ENCODE results near the gene KATNAL1. TPM values are rescaled to one million over a fixed set of nuclear protein-coding genes. Genes with fewer than 3 reads are reported as not detected.
"Not testable (repeated sequence)": the region's sequence is repeated elsewhere in the genome, so short reads cannot be mapped to it uniquely, and the experiment has no call there.

The KATNAL1 gene
- total RNA-seq, 1 donor from 2014 or later: 31.6 TPM

DNA sequence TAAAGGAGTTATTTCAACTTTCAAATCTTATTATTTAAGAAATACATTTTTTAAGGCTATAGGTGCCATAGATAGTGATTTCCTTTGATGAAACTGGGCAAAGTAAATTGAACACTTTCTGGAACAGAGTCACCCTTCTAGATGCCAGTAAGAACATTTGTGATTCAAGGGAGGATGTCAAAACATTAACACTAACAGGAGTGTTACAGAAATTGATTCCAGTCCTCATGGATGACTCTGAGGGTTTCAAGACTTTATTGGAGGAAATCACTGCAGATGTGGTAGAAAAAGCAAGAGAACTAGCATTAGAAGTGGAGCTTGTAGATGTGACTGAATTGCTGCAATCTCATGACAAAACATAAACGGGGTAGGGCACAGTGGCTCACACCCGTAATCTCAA, 12.2 kb downstream of the KATNAL1 start:
- no peak for DNase-seq (ENCODE audit: low spot score)

DNA sequence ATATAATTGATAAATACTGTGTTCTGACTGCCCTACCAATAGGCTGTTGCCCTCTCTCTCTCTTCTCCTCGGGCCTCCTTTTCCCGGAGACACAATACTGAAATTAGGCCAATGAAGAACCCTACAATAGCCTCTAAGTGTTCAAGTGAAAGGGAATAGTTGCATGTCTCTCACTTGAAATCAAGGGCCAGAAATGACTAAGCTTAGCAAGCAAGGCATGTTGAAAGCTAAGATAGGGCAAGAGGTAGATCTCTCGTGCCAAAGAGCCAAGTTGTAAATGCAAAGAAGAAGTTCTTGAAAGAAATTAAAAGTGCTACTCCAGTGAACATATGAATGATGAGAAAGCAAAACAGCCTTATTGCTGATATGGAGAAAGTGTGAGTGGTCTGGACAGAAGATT, 13.3 kb downstream of the KATNAL1 start:
- no peak for DNase-seq (ENCODE audit: low spot score)

DNA sequence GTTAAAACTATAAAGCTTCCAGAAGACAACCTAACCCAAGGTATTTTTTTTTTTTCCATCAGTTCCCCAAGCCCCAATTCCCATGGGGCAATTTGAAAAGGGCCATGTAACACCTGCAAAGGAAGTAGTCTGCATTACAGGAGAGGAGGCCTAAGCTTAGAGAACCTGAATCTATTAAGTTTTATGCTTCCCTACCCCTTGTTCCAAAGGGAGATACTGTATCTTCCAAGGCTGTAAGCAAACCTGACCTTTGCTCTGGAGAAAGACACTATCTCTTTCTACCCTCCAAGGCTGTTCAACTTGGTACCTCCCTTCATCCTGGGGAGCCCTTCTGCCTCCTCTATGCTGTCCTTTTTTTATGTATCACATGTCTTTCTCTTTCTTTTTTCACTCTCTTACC, 15.0 kb downstream of the KATNAL1 start:
- no peak for DNase-seq (ENCODE audit: low spot score)

DNA sequence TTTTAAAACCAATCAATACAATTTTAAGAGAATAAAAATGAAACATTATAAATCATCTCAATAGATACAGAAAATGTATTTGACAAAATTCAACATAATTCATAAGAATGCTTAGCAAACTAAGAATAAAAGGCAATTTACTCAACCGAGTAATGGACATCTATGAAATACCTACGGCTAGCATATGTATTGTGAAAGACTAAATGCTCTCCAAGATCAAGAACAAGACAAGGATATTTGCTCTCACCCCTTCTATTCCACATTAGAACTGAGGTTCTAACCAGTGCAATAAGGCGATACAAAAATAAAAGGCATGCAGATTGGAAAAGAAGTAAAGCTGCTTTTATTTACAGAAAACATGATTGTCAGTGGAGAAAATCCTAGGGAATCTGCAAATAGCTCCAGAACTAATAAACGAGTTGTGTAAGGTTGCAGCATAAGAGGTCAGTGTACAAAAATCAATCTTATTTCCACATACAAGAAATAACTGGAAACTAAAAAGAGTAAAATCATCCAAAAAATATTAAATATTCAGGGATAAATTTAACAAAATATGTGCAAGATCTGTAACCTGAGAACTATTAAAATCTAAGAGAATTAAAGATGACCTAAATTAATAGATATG, 16.4 kb downstream of the KATNAL1 start:
- DNase-seq (ENCODE audit: low spot score): no peak

DNA sequence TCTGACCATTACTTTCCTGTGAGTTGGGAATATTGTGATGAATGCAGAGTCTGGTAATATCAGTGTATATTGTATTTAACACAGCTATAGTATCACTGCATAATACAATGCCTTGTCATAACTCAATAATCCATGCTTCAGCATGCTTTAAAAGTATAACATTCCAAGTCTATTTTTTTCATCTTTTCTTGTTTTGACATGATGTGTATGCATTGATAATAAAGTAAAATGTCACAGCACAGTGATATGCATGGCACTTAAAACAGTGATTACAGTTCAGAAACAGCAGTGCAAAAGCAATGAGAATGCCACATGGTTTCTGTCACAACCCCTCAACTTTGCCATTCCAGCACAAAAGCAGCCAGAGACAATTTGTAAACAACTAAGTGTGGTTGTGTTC, 17.8 kb downstream of the KATNAL1 start:
- no peak for DNase-seq (ENCODE audit: low spot score)

DNA sequence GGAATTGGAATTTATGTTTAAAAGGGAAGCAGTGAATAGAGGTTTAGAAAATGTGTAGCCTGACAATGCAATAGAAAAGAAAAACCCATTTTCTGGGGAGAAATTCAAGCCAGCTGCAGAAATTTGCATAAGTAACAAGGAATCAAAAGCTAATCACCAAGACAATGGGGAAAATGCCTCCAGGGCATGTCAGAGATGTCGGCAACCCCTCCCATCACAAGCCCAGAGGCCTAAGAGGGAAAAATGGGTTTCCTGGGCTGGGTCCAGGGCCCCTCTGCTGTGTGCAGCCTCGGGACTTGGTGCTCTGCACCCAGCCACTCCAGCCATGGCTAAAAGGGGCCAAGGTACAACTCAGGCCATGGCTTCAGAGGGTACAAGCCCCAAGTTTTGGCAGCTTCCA, 21.3 kb downstream of the KATNAL1 start:
- DNase-seq (ENCODE audit: low spot score): not testable (repeated sequence)

DNA sequence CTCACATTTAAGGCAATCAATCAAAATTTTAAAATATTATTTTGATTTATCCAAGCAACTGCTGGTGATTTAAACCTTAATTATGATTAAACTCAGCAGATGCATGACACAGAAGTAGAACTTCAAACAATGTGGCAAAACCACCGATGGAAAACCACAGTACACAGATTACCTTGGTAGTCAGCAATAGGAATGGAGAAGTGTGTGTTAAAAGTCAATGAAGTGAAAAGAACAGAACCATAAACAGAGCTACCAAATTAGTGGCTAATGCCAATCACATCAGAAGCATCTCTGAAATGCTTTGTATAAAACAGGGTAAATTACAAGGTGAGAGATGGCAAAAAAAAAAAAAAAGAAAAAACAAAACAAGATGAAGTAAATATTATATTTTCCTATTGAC, 31.2 kb downstream of the KATNAL1 start:
- no peak for DNase-seq (ENCODE audit: low spot score)

DNA sequence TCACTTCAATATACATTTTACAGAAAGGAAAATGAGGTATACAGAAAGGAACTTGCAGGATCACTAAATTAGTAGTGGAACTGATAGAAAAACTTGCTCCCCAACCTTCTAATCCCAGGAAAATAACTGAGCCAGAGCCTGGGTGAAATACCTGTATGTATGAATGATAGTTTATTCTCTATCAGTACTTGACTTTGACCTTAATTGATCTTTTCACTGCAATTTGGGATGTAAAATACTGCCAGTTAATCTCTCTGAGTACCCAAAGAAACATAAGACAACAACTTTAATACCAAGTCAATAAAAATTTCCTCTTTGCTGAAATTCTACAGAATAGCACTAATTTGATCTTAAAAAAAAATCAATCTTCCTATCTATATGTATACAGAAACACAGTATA, 33.3 kb downstream of the KATNAL1 start:
- no peak for DNase-seq (ENCODE audit: low spot score)

DNA sequence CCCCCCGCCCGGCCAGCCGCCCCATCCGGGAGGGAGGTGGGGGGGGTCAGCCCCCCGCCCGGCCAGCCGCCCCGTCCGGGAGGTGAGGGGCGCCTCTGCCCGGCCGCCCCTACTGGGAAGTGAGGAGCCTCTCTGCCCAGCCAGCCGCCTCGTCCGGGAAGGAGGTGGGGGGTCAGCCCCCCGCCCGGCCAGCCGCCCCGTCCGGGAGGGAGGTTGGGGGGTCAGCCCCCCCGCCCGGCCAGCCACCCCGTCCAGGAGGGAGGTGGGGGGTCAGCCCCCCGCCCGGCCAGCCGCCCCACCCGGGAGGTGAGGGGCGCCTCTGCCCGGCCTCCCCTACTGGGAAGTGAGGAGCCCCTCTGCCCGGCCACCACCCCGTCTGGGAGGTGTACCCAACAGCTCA, 37.3 kb downstream of the KATNAL1 start:
- not testable (repeated sequence) for DNase-seq (ENCODE audit: low spot score)

DNA sequence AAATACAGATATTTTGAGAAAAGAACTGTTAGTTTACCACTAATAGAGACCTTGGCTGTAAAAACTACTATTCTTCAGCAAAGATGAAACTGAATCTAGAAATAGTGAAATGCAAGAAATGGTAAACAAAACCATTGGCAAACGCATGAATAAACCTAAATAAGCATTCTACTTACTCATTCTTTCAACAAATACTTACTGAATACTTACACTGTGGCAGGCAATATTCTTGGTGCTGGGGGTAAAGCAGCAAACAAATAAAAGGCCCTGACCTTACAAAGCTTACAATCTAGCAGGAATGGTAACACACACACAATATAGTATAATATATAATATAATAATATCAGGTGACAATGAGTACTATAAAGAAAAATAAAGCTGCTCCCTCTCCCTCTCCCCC, 38.7 kb downstream of the KATNAL1 start:
- DNase-seq (ENCODE audit: low spot score): no peak

DNA sequence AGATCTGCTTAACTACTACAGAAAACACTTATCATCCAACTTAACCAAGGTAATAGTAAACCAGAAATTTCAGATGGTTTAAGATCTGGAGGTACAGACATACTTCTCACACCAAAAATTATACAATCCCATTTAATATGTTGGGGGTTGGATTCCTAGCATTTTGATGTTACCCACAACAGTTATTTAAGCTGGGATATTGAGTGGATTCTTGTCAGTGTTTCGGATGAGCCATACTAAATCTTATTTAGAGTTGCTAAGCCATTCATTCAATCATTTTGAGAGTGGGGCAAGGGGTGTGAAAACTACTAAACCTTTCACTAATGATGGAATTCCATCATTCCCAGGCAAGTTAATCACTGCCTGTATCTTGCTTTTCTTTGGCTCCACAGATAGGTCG, 40.6 kb downstream of the KATNAL1 start:
- DNase-seq (ENCODE audit: low spot score): no peak

DNA sequence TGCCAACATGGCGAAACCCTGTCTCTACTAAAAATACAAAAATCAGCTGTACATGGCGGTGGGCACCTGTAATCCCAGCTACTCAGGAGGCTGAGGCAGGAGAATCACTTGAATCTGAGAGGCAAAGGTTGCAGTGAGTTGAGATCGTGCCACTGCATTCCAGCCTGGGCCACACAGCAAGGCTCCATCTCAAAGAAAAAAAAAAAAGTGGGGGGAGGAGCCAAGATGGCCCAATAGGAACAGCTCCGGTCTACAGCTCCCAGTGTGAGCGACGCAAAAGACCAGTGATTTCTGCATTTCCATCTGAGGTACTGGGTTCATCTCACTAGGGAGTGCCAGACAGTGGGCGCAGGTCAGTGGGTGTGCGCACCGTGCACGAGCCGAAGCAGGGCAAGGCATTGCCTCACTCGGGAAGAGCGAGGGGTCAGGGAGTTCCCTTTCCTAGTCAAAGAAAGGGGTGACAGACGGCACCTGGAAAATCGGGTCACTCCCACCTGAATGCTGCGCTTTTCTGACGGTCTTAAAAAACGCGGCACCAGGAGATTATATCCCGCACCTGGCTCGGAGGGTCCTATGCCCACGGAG, 48.1 kb downstream of the KATNAL1 start:
- DNase-seq (ENCODE audit: low spot score): not testable (repeated sequence)

DNA sequence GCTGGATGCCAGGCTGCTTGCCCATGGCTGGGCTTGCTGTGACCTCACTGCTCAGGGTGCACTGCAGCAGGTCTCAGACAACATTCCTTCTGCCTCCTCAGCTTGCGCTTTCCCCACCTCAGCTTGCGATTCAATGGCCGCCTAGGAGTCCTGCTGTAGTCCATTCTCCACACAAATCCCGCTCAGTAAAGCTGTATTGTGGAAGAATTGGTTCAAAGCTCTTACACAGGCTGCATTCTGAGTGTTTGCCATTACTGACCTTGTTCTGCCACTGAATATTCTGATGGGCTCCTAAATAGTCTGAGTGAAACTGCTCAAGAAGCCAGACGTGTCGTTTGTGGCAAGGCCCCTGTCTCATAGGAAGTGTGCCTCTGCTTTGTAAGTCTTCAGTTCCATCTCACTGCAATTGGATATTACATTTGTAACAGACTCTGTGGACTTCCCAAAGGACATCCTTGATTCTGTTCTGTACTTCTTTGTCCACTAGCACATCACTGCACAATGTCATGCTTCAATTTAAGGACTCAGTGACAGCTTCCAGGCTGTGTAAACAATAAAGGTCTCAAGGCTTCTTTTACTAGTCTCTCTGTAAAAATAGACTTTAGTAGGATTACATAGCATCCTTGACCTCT, 49.8 kb downstream of the KATNAL1 start:
- no peak for DNase-seq (ENCODE audit: low spot score)

DNA sequence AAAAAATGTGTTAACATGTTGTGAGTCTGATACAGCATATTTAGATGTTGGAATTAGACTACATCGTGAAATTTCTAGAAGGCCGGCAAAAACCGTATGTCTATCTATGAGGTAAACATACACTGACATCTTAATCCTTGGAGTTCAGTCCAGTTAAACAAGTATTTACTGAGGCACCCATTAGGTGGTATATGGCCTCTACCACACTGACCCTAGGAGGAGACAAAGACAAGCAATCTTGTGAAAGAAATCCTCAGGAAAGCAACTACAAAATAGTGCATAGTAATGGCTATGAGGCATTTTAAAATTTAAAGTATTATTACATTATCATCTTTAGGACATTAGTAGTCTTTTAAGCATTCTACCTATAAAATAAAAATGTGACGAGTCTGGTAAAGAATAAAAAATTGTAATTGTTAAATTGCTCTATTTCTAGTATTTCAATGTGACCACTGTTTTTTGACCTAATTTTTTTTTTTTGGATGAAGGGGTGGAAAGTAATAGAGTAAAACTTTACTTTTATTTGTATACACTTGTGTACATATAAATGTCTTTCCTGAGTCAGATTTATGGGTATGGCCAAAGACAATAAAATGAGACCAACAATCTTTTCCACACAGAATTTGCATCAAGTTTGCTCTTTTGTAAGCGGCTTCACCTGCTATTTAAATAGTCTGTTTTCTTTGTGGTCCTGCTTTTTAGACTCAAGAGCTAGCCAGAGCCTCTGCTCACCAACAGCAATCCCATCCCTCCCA, 50.5 kb downstream of the KATNAL1 start:
- DNase-seq (ENCODE audit: low spot score): no peak

DNA sequence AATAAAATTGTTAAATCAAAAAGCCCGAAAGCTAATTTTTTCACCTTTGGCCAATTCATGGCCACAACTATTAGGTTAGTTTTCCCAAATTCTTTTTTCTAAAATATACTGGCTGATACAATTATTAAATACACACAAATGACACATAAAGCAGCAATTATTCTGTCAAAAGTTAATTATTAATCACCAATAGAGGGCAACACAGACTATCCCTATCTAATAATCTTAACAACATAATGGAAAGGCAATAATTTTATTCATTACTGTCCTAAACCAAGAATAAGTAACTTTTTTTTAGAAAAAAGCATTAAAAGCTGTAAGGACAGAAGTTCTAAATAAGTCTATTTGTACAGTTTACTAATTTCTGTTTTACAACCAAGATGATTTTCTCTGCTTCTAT, 51.7 kb downstream of the KATNAL1 start:
- DNase-seq (ENCODE audit: low spot score): no peak

DNA sequence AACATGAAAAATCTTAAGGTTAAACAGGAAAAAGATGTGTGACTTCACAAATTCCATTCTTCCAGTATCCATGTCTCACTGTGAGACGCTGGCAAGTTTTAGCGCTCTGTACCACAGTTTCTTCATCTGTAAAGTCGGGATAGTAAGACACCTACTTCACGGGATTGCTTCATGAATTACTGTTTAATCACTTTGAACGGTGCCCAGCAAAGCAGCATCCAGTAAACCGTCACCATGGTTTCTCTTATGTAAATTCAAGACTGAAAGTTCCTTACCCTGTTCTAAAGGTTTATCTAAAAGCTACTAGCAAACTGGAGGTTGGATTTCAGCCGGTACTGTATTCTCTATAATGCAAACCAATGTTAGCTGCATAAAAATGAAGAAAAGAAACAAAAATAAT, 53.5 kb downstream of the KATNAL1 start:
- DNase-seq (ENCODE audit: low spot score): no peak

DNA sequence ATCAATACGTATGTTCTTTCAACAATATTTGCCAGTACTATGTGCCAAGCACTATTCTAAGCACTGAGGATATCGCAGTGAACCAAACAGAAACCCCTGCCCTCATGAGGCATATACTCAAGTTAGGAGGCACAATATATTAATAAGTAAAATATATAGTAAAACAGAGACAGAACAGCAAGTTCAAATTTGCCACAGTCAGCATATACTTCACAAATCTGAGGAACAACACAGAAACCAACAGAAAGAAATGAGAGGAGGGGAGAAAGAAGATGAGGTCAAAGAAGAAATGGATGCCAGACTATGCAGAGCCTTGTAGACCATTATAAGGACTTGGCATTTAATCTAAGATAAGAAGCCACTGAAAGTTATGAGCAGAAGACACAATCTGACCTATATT, 59.9 kb downstream of the KATNAL1 start:
- DNase-seq (ENCODE audit: low spot score): no peak

DNA sequence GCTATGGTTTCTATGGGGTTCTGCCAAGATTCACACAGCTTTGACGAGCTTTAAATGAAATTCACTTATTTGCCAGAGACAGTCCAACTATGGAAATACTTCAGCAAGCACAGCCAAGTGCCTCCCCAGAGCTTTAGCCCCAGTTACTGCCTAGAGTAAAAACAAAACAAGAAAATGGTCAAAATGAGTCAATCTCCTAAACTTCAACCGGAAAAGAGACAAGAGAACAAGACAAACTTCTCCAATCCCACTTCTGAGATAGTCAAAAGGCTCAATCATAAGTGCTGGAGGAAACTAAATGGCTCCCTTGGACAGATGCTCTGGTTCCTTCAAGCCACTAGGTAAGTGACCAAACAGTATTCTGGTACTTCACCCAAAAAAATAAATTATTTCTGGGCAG, 65.8 kb downstream of the KATNAL1 start:
- no peak for DNase-seq (ENCODE audit: low spot score)

DNA sequence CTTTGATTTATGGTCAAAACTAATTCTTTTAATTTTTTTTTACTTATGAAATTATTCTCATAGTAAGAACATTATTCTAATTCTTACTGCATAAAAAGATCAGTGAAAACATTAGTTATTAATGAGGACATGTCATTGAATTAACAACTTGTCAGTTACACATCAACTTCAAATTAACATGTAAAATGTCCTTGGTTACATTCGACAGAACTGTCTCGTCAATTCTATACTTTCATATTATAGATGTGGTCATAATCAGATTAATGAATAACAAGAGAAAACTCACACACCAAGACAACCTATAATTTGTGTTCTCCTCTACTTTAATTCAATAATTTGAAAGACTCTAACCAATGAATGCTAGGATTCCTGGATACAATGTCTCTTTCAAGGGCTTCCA, 66.7 kb downstream of the KATNAL1 start:
- no peak for DNase-seq (ENCODE audit: low spot score)

DNA sequence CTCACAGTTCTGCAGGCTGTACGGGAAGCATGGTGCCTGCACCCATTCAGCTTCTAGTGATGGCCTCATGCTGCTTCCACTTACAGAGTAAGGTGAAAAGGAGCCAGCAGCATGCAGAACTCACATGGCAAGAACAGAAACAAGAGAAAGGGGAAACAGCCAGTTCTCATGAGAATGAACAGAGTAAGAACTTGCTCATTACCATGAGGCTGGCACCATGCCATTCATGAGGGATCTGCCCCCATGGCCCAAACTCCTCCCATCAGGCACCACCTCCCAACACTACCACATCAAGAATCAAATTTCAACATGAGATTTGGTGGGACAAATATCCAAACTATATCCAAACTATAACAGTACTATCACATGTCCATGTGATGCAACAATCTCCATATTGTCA, 72.1 kb downstream of the KATNAL1 start:
- DNase-seq (ENCODE audit: low spot score): no peak

DNA sequence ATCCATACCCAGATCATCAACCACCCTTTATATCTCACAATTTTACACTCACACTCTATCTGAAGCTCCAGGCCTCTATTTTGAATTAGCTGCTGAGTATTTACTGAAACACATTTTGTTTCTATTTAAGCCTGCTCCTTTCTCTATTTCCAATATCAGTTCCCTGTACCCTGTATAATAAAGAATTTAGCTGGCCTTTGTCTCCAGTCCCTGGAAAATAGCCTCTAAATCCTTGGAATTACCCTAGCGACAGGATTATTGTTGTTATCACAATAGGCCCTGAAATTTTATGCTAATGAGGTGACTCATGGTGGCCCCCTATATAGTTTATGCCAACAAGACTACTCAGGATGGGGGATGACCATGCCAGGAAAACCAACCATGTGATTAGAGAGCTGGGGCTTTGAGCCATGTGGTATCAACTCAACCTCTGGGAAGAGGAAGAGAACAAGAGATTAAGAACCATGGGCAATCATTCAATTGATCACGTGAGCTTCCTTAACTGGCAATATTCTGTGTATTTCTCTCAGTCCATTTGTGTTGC, 72.7 kb downstream of the KATNAL1 start:
- DNase-seq (ENCODE audit: low spot score): no peak

DNA sequence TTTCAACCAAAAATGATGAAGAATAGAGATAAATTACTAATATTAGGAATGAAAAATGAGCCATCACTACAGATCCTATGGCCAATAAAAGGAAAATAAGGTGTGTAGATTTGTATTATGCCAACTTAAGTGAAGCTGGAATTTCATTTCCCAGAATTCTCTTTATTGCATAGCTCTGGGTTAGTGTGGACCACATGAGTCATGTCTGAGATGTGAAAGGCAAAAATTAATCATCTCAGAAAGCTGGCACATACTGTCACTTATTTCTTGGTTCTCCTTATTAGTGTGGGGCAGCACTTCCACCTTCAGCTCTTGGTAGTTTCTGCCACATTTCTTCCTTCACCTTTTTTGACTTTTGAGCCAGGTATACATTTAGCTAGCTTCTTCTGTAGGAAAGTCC, 82.6 kb downstream of the KATNAL1 start:
- DNase-seq (ENCODE audit: low spot score): no peak

Measured in mesenteric fat pad (tissue), 1 donor.